B cell (primary cell): ENCODE measurements around the gene PACSIN2.
"Not testable (repeated sequence)": the region's sequence is repeated elsewhere in the genome, so short reads cannot be mapped to it uniquely, and the experiment has no call there.

Experiments
- EZH2 ChIP-seq: IDR thresholded peaks from 2 replicates; pipeline ENCODE4 v1.6.1; 2012; ENCODE audit warnings: borderline replicate concordance, low read depth, mild to moderate bottlenecking, moderate library complexity, low read length; ENCODE audit not compliant: insufficient read depth, poor library complexity, severe bottlenecking
- TF ChIP-seq, protein P1 (sequence below): fragments of 200-600 bp; IDR thresholded peaks from one replicate; pipeline ENCODE4 v1.8.0; 2022; ENCODE audit warnings: antibody characterized with exemption, mild to moderate bottlenecking

DNA sequence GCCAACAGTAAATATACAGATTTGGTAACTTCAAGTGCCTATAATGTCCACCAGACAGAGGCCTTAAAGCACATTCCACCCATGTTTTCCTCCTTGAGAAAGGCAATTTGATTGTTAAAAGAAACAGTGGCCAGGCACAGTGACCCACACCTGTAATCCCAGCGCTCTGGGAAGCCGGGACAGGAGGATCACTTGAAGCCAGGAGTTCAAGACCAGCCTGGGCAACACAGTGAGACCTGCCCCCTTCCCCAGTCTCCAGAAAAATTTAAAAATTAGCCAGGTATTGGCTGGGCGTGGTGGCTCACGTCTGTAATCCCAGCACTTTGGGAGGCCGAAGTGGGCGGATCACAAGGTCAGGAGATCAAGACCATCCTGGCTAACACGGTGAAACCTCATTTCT is 19.3 kb downstream of the PACSIN2 start:
- TF ChIP-seq EZH2: not testable (repeated sequence)
- TF ChIP-seq, protein P1, sequence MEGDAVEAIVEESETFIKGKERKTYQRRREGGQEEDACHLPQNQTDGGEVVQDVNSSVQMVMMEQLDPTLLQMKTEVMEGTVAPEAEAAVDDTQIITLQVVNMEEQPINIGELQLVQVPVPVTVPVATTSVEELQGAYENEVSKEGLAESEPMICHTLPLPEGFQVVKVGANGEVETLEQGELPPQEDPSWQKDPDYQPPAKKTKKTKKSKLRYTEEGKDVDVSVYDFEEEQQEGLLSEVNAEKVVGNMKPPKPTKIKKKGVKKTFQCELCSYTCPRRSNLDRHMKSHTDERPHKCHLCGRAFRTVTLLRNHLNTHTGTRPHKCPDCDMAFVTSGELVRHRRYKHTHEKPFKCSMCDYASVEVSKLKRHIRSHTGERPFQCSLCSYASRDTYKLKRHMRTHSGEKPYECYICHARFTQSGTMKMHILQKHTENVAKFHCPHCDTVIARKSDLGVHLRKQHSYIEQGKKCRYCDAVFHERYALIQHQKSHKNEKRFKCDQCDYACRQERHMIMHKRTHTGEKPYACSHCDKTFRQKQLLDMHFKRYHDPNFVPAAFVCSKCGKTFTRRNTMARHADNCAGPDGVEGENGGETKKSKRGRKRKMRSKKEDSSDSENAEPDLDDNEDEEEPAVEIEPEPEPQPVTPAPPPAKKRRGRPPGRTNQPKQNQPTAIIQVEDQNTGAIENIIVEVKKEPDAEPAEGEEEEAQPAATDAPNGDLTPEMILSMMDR: not testable (repeated sequence)
